ENCODE measurements around the gene PDE6G.

PDE6G gene

DNA sequence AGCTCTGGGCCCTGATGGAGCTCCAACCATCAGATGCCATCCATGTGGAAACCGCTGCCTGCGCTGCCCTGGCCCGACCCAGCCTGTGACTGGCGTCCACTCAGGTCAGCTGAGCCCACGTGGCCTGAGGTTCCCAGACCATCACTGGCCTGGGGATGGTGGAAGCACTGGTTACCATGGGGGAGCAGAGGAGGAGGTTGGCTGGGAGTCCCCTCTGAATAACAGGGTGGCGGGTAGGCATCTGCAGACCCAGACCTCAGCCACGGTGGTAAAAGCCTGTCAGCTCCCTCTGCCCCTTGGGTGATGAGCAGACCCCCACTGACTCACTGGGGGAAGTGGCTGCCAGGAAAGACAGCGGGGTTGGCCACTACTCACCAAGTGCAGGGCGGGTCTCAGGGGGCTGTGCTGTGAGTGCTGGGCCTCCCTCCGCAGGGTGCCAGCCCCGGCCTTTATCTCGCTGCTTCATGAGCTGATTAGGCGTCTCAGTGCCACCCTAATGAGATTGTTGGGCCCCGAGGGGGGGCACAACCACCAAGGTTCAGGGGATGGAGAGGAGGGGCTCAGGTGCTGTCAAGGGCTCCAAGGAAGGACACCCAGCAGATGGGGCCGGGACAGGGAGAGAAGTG, at the start of gene PDE6G:
Gene PDE6G (minus strand): TSS at position 425 of the 626 bp plus-strand sequence. CDS start 3,237 bp downstream, outside the sequence.
- DNase-seq = no peak

GRCh38 chr17:81705518-81706231, 49.3 kb upstream of the PDE6G start:
- DNase-seq = no peak

DNA sequence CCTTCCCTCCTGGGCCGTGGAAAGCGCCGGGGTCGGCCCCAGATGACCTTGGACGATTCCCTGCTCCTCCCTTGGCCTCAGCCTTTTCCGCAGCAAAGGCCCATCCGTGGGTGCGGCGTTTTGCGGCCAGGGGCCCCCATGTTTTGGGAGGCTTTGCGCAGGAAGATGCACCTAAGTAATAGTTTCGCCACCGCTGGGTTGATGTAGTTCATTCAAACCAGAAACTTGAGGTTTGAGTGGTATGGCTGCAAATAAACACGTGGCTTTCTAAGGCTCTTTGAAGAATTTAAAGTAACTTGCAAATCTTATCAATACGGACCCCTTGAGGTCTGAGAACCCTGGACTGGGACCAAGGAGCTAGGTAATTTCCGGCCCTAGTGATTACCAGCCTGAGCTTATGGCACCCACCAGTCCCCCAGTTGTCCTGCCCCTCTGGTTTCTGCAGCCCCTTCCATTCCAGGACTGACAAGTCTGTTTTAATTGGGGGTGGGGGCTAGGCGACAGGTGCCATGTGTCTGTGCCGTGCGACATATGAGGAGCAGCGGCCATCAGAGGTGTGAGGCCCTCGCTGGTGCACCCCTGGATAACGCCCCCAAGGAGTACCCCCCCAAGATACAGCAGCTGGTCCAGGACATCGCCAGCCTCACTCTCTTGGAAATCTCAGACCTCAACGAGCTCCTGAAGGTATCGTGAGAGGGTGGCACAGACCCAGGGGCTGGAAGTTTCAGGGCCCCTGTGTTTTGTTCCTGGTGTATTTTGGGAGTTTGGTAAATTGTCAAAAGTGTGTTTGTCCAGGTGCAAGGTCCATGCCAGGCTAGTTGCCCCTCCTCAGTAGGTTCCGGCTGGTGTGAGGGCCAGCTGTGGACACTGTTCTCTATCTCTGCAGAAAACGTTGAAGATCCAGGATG, 47.7 kb upstream of the PDE6G start:
- no peak for DNase-seq

DNA sequence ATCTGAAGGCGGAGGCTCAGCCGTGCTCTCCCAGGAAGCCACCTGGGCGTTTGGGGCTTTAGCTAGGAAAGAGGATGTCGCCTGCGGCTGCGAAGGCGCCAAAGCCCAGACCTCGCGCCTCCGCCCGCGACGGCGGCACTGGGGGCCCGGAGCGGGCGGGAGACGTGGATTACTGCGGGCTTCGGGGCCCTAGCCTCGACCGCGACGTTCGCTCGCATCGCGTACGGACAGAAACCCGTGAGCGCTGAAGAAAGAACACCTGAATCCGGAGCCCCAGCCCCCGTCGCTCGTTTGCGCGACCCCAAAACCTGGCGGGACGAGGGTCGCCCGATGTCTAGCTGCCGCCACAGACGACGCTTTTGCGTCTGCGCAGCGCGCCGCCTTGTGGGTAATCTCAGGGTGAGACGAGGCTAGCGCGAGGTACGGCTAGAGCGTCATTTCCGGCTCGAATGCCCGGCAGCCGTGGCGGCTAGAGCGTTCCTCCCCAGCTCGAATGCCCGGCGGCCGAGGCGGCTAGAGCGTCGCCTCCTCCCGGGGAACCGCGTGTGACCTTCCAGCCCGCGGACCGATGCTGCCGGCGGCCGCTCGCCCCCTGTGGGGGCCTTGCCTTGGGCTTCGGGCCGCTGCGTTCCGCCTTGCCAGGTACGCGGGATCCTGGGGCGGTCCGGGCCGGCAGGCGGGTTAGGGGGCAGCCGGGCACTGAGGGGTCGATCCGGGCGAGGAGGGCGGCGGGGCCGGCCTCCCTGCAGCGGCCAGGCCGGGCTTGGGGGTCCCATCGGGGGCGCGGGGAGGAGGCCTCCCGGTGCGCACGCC, 46.8 kb upstream of the PDE6G start, which contains the start of gene MRPL12:
Gene MRPL12 (plus strand): TSS at position 434 of the 813 bp plus-strand sequence. CDS start 135 bp downstream, at position 569.
- DNase-seq = peak; percentile 89

DNA sequence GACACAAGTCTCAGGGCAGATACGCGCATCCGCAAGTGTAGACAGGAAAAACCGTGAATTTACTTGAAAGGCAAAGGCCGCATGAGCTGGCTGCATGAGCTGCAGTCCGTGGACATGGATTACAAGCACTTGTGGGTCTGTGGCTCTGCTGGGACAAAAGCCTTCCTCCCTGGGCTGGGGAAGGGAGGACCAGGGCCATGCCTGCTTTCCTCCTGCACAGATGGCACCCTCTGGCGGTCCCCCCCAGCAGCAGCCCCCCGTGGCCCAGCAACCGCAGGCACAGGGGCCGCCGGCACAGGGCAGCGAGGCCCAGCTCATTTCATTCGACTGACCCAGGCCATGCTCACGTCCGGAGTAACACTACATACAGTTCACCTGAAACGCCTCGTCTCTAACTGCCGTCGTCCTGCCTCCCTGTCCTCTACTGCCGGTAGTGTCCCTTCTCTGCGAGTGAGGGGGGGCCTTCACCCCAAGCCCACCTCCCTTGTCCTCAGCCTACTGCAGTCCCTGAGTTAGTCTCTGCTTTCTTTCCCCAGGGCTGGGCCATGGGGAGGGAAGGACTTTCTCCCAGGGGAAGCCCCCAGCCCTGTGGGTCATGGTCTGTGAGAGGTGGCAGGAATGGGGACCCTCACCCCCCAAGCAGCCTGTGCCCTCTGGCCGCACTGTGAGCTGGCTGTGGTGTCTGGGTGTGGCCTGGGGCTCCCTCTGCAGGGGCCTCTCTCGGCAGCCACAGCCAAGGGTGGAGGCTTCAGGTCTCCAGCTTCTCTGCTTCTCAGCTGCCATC, 45.1 kb upstream of the PDE6G start:
- no peak for DNase-seq

DNA sequence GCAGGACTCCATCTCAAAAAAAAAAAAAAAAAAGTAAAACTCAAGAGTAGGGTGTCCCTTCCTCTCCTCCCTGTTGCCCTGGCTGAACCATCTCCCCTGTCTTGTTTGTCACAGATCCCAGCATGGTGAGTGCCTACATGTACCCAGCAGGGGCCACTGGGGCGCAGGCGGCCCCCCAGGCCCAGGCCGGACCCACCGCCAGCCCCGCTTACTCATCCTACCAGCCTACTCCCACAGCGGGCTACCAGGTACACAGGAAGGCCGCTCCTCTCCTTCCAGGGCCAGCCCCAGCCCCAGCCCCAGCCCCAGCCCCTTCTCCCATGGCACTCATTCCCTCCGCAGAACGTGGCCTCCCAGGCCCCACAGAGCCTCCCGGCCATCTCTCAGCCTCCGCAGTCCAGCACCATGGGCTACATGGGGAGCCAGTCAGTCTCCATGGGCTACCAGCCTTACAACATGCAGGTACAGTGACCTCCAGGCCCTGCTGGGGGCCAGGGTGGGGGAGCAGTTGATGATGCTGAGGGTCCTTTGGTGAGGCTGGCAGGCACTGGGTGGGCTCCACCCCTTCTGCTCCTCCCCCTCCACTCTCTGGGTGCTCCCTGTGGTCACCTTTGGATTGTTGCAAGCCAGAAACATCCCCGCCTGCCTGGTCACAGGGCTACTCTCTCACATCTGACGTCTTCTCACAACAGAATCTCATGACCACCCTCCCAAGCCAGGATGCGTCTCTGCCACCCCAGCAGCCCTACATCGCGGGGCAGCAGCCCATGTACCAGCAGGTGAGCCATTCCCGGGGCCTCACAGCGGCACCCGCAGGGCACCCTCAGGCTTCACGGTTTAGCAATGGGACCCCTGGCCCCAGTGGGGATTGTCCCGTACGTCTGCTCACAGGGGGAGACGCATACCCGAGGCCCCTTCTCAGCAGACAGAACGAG, 44.3 kb upstream of the PDE6G start:
- no peak for DNase-seq

DNA sequence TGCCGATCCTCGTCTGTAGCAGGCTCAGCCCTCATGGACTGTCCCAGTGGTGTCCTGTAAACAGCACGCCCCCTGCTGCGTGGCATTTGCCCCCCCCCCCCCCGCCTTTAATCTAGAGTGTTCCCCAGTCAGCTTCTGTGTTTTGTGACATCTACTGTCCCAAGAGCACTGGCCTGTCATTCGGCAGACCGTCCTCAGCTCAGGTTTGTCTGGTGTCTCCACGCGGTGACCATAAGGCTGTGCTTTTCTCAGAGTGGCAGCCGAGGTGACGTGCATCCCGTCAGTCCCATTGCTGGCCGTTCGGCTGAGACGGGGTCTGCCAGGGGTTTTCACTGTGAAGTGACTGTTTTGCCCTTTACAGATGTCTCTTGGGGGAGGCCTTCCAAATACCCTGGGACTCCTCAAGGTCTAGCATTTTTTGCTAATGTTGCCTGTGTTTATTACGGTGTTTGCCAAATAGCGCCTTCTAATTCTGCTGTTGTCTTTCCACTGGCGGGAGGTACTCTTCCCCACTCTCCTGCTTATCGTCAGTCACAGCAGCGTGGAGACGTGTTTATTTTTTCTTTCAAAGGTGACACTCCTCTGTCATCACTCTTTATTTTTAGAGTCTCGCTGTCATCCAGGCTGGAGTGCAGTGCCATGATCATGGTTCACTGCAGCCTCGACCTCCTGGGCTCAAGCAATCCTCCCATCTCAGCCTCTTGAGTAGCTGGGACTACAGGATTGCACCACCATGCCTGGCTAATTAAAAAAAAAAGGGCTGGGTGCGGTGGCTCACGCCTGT, 41.1 kb upstream of the PDE6G start:
- no peak for DNase-seq

DNA sequence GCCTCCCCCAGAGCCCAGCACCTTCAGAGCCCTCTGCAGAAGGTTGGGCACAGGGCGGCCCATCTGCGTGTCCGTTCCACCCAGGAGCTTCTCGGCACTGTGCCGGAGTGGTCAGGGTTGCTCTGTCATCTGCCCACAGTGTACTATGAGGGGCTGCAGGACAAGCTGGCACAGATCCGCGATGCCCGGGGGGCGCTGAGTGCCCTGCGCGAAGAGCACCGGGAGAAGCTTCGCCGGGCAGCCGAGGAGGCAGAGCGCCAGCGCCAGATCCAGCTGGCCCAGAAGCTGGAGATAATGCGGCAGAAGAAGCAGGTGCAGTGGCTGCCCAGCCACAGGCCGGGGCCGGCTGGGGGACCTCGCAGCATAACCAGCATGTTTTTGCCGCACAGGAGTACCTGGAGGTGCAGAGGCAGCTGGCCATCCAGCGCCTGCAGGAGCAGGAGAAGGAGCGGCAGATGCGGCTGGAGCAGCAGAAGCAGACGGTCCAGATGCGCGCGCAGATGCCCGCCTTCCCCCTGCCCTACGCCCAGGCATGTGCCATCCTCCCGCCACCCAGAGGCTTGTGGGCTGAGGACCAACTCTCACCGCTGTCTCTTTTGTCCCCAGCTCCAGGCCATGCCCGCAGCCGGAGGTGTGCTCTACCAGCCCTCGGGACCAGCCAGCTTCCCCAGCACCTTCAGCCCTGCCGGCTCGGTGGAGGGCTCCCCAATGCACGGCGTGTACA, 40.0 kb upstream of the PDE6G start:
- no peak for DNase-seq

DNA sequence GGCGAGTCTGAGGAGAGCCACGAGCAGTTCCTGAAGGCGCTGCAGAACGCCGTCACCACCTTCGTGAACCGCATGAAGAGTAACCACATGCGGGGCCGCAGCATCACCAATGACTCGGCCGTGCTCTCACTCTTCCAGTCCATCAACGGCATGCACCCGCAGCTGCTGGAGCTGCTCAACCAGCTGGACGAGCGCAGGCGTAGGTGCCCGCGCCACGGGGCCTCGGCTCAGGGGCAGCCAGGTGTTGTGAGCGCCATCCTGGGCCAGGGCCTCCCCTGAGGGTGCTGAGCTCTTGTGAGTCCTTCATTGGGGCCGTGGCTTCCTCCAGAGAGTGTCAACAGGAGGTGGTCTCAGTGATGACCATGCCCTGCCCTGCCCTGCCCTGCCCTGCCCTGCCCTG, 39.5 kb upstream of the PDE6G start:
- no peak for DNase-seq

GRCh38 chr17:81695211-81695610, 38.9 kb upstream of the PDE6G start:
- DNase-seq = no peak

GRCh38 chr17:81694810-81695209, 38.5 kb upstream of the PDE6G start:
- no peak for DNase-seq

DNA sequence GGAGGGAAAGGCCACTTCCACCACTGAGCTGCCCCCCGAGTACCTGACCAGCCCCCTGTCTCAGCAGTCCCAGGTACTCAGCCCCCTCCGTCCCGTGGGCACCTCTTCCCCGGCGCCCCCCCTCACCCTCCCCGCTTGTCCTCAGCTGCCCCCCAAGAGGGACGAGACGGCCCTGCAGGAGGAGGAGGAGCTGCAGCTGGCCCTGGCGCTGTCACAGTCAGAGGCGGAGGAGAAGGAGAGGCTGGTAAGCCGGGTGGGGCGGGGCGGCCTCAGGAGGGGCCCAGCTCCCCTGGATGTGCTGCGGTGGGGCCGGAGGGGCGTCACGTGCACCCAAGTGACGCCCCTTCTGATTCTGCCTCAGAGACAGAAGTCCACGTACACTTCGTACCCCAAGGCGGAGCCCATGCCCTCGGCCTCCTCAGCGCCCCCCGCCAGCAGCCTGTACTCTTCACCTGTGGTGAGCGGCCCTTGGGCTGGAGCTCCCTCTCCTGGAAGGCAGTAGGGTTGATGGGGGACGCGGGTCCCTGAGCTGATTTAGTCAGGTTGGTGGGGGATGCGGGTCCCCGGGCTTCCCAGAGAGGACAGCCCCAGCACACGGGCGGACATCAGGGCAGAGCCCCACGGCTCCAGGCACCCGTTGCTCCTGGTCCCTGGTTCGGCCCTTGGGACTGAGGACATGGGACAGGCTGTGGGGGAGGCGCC, 37.3 kb upstream of the PDE6G start:
- DNase-seq = no peak

DNA sequence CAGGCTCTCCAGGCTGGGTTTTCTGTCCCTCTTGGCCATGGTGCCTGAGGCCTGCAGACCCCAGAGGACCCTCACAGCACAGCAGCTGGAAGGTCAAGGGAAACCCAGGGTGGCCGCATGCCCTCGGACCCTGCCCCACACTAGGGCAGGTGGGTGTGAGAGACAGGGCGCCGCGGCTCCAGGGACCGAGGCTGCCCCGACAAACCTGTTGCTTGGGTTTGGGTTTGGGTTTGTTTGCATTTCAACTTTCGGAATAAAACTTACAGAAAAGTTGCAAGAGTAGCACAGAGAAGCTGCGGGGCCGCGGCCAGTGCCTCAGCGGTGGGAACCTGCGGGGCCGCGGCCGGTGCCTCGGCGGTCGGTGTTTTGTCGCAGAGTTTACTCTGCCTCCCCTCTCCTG, 35.3 kb upstream of the PDE6G start:
- DNase-seq = no peak

GRCh38 chr17:81691196-81691595, 34.9 kb upstream of the PDE6G start:
- DNase-seq = no peak

GRCh38 chr17:81690549-81690948, 34.2 kb upstream of the PDE6G start:
- no peak for DNase-seq

DNA sequence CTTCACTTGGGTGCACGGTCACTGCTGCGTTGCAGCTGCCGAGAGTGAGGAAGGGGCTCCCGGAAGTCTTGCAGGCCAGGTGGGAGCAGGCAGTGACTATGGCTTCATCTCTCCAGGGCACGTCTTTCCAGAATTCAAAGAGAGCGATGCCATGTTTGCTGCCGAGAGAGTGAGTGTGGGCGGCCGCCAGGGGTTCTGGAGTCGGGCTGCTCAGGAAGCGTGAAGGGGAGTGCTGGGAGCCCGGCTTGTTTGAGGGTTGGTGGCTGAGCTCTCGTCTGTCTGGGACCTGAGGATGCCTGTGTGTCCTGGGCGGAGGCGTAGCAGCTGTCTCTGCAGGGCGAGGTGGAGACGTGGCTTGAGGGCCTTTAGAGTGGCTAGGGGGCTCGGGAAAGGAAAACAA, 33.7 kb upstream of the PDE6G start:
- DNase-seq = no peak

DNA sequence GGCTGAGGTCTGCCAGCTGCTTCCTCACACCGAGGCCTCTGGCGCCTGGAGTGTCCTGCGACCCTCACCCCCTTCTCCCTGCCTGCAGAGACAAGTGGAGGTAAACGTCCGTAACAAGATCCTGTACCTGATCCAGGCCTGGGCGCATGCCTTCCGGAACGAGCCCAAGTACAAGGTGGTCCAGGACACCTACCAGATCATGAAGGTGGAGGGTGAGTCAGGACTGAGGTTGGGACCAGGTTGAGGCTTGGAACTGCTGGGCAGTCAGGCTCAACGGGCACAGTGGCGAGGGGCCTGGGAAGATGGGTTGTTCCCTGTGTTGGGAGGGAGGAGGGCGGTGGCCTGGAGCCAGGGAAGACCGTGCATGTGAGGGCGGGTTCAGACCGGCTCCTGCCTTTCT, 32.3 kb upstream of the PDE6G start:
- no peak for DNase-seq

- no peak for DNase-seq
Measured at GRCh38 chr17:81687770-81688541, 31.6 kb upstream of the PDE6G start.
